Fibroblast of lung (primary cell): Measurements from ENCODE around the gene DUSP23. TPM values are rescaled to one million over a fixed set of nuclear protein-coding genes. Genes with fewer than 3 reads are reported as not detected.

Experiments
- DNase-seq, 2 donors: peaks; one replicate each; pipeline versions ENCODE4 v3.0.0 to v3.0.0-alpha.2; 2010; ENCODE audit warnings: low read depth in 2 of 2
- H2AFZ ChIP-seq: 2 replicates; pipeline ENCODE4 v1.5.1; 2012; ENCODE audit warnings: low read length, control low read depth, inconsistent platforms
- H3K27ac ChIP-seq: 2 replicates; pipeline ENCODE4 v1.5.1; 2011; ENCODE audit warnings: low read length, control low read depth; ENCODE audit not compliant: insufficient read depth
- H3K27me3 ChIP-seq: 2 replicates; pipeline ENCODE4 v1.5.1; 2011; ENCODE audit warnings: mild to moderate bottlenecking, low read length; ENCODE audit not compliant: control insufficient read depth, insufficient read depth
- H3K36me3 ChIP-seq: 2 replicates; pipeline ENCODE4 v1.5.1; 2011; ENCODE audit warnings: low read length; ENCODE audit not compliant: control insufficient read depth, insufficient read depth
- H3K4me1 ChIP-seq: 2 replicates; pipeline ENCODE4 v1.5.1; 2011; ENCODE audit warnings: low read length; ENCODE audit not compliant: control insufficient read depth, insufficient read depth; ENCODE audit errors: extremely low read depth
- H3K4me2 ChIP-seq: 2 replicates; pipeline ENCODE4 v1.5.1; 2011; ENCODE audit warnings: low read length, control low read depth; ENCODE audit not compliant: insufficient read depth; ENCODE audit errors: extremely low read depth
- H3K4me3 ChIP-seq, 4 experiments: fragments of 200-600 bp in 1 of 4; sonication (generic) in 1 of 4; replicated peaks in 1 of 4; 2 replicates each; pipeline ENCODE4 v1.5.1; 2011 to 2016; ENCODE audit warnings: low read length in 4 of 4, low read depth in 3 of 4, mild to moderate bottlenecking in 3 of 4, control low read depth in 2 of 4, inconsistent platforms in 1 of 4, mixed read lengths in 1 of 4; ENCODE audit not compliant: insufficient read depth in 1 of 4; ENCODE audit errors: control extremely low read depth in 1 of 4
- H3K79me2 ChIP-seq: 2 replicates; pipeline ENCODE4 v1.5.1; 2012; ENCODE audit warnings: mild to moderate bottlenecking, low read length, inconsistent platforms; ENCODE audit not compliant: control insufficient read depth, insufficient read depth
- H3K9ac ChIP-seq: 2 replicates; pipeline ENCODE4 v1.5.1; 2011; ENCODE audit warnings: mild to moderate bottlenecking, low read length, control low read depth; ENCODE audit not compliant: insufficient read depth
- H3K9me3 ChIP-seq: 2 replicates; pipeline ENCODE4 v1.5.1; 2012; ENCODE audit warnings: low read depth, low read length; ENCODE audit not compliant: control insufficient read depth, insufficient read depth
- H4K20me1 ChIP-seq: 2 replicates; pipeline ENCODE4 v1.5.1; 2011; ENCODE audit warnings: low read length; ENCODE audit not compliant: control insufficient read depth, insufficient read depth; ENCODE audit errors: extremely low read depth
- CTCF ChIP-seq, 2 donors: IDR thresholded peaks in 1 of 2; conservative IDR thresholded peaks in 1 of 2; 1 replicate in 1 of 2; 2 replicates in 1 of 2; pipeline ENCODE4 v1.5.1; 2011 to 2012; ENCODE audit warnings: low read length in 2 of 2, control low read depth in 1 of 2, inconsistent platforms in 1 of 2, low read depth in 1 of 2, mild to moderate bottlenecking in 1 of 2
- EZH2 ChIP-seq: IDR thresholded peaks from 2 replicates; pipeline ENCODE4 v1.5.1; 2012; ENCODE audit warnings: low read length, control low read depth, mild to moderate bottlenecking; ENCODE audit errors: missing control alignments
- polyA plus RNA-seq, 2 donors: library from polyadenylated mRNA; depleted of rRNA in 1 of 2; stranded (reverse) in 1 of 2; unstranded in 1 of 2; fragments of >200 nt; gene quantifications; 2 replicates each; pipeline ENCODE4 v1.2.1, GENCODE V29; 2011 to 2012; ENCODE audit warnings: missing spikeins in 1 of 2
- total RNA-seq: library from RNA; depleted of rRNA; stranded (reverse); fragments of >200 nt; gene quantifications from 2 replicates; pipeline ENCODE4 v1.2.1, GENCODE V29; 2014

DUSP23 gene
- total and polyA plus RNA-seq, 2 donors (not counting 1 experiment from before 2014, with no cell fraction given) = 4.7 to 11.6 TPM

DNA sequence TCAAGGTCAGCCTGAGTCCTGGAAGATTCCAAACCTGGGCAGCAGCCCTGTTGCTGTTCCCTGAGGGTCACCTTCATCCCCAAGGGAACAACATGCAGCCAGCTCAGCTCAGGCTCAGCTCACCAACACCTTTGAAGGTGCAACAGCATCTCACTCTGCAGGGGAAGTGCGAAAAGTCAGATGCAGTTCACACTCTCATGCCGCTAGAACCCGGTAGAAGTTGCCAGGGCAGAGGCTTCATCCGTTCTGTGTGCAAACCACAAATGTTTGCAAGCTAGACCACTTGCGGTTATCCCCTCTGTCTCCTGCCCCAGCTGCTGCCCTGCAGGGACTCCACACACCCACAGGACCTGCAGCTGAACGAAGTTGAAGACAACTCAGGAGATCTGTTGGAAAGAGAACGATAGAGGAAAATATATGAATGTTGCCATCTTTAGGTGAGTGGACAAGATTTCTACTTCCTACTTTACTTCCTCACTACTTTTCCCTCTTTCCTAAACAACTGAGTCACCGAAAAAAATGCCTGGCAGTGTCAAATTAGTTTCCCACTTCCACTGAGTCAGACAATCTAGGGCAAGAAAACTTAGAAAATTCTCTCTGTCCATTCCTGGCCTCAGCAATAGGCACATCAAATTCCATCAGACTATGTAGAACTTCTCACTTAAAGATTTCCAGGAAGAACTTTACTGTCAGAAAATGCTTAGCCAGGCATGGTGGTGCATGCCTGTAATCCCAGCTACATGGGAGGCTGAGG lies 19.6 kb downstream of the DUSP23 start:
- DNase-seq = no peak
- H3K36me3 ChIP-seq = no peaks in the 10 kb centered on the region
- H3K79me2 ChIP-seq = no peaks in the 10 kb centered on the region
- TF ChIP-seq EZH2 (no peak), CTCF (conservative IDR thresholded peaks at IDR 0.05 in 1 of 2, IDR thresholded peaks at IDR 0.05 in 1 of 2; ENCODE audit: low read depth in 1 of 2, low read length in 2 of 2) (no peak)
- H3K27ac ChIP-seq = no peak overlapping the region
- no peak overlapping the region for H3K9ac ChIP-seq
- no peaks in the 10 kb centered on the region for H4K20me1 ChIP-seq
- no peak overlapping the region for H3K4me3 ChIP-seq
- no peaks in the 10 kb centered on the region for H3K9me3 ChIP-seq
- H3K4me2 ChIP-seq = no peak overlapping the region
- H3K4me1 ChIP-seq = peaks cover 3% of the 10 kb centered on the region
- peaks cover 14% of the 10 kb centered on the region for H3K27me3 ChIP-seq
- no peak overlapping the region for H2AFZ ChIP-seq

DNA sequence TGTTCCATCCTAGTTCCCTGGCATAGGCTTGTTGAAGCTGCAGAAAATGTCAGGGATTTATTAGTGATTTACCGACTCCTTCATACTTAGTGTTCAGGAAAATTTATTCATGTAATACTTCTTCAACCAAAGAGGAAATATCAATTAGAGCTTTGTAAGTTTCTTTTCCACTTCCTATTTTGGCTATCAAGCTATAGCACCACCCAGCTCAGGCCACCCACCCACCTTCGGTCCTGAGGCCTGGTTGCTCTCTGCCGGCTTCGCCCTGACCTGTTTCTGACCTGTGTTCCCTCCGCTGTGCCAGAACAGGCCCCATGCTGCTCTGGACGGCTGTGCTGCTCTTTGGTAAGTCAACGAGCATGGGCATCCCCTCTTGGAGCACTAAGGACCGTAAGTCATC lies 21.3 kb downstream of the DUSP23 start, which contains the start of gene FCRL6:
FCRL6 (plus strand) TSS at position 250 of the 400 bp plus-strand sequence; CDS start at position 315, 65 bp downstream.
- Histone ChIP-seq H3K36me3 (no peaks in the 10 kb centered on the region), H3K79me2 (no peaks in the 10 kb centered on the region), H4K20me1 (no peaks in the 10 kb centered on the region), H2AFZ (no peak within 1 kb of the TSS), H3K4me3 (no peak within 1 kb of the TSS), H3K27me3 (peaks cover 4% of the 10 kb centered on the region), H3K4me2 (no peak within 1 kb of the TSS), H3K4me1 (peaks cover 3% of the 10 kb centered on the region), H3K27ac (no peak within 1 kb of the TSS), H3K9ac (no peak within 1 kb of the TSS), H3K9me3 (no peaks in the 10 kb centered on the region)
- DNase-seq = no peak
- TF ChIP-seq CTCF (conservative IDR thresholded peaks at IDR 0.05 in 1 of 2, IDR thresholded peaks at IDR 0.05 in 1 of 2; ENCODE audit: low read depth in 1 of 2, low read length in 2 of 2) (no peak), EZH2 (no peak)

DNA sequence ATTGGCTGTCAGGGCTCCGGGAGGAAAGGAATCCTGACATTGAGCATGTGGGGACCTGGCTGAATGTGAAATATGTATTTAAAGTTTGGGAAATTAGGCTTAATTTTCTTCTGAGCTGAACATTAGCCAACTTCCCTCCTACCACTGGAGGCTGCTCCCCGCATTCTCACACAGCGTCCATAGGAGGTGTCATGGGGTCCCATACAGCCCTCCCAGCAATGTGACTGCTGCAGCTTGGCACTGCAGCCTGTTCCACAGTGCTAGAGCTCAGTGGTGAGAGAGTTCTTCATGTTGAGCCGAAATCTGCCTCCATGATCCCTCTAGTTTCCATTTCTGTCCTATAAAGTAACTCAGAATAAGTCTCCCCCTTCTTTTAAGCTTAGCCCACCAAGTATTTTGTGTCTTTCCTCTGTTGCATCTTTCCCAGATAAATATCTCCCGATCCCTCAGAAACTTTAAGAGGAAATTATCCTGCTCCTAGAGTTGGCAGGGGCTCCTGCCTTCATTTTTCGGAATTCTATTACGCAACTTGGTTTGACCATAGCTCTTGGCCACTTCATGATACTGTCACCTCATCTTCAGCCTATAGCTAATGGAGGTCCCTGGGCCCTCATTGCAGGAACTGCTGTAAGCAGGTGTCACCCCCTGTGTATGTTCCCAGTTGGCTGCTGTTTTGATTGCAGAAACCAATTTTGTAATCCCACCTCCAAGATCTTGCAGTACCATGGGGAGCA lies 23.4 kb downstream of the DUSP23 start:
- no peak overlapping the region for H3K27ac ChIP-seq

More for the DNA sequence above, 23.4 kb downstream of the DUSP23 start:
- no peak for DNase-seq
- Histone ChIP-seq H4K20me1 (no peaks in the 10 kb centered on the region), H3K9me3 (no peaks in the 10 kb centered on the region), H2AFZ (no peak overlapping the region), H3K4me1 (peaks cover 3% of the 10 kb centered on the region), H3K79me2 (no peaks in the 10 kb centered on the region), H3K4me3 (no peak overlapping the region), H3K9ac (no peak overlapping the region), H3K4me2 (no peak overlapping the region), H3K27me3 (no peaks in the 10 kb centered on the region), H3K36me3 (no peaks in the 10 kb centered on the region)
- no peak for TF ChIP-seq EZH2
- no peak for TF ChIP-seq CTCF (conservative IDR thresholded peaks at IDR 0.05 in 1 of 2, IDR thresholded peaks at IDR 0.05 in 1 of 2; ENCODE audit: low read depth in 1 of 2, low read length in 2 of 2)
